Measurements from ENCODE around the gene SHB. TPM values are rescaled to one million over a fixed set of nuclear protein-coding genes. Genes with fewer than 3 reads are reported as not detected.

Gene SHB
- polyA plus RNA-seq, 1 donor (not counting 4 experiments of a cell fraction or from before 2014, with no cell fraction given), result 10.9 TPM

GRCh38 chr9:38112049-38112448 is 43.0 kb upstream of the SHB start:
- Histone ChIP-seq H3K9me3 (ENCODE audit: control insufficient read depth, low read depth, low read length) (no peaks in the 10 kb centered on the region), H3K27ac (ENCODE audit: control insufficient read depth, insufficient read depth, low read length) (no peak overlapping the region), H3K36me3 (ENCODE audit: control insufficient read depth in 2 of 2, extremely low read depth in 1 of 2, insufficient read depth in 2 of 2, low read length in 2 of 2) (no peaks in the 10 kb centered on the region), H4K20me1 (ENCODE audit: control insufficient read depth, extremely low read depth, insufficient read depth, low read length) (no peaks in the 10 kb centered on the region), H3K4me1 (ENCODE audit: control insufficient read depth, extremely low read depth, insufficient read depth, low read length) (no peaks in the 10 kb centered on the region), H3K9ac (ENCODE audit: control insufficient read depth, extremely low read depth, insufficient read depth, low read length) (no peak overlapping the region), H3K79me2 (ENCODE audit: control insufficient read depth, insufficient read depth, low read length) (no peaks in the 10 kb centered on the region), H3K27me3 (ENCODE audit: control insufficient read depth, extremely low read depth, insufficient read depth, low read length) (peaks cover 5% of the 10 kb centered on the region), H3K9me1 (ENCODE audit: control insufficient read depth, extremely low read depth, insufficient read depth, low read length) (no peaks in the 10 kb centered on the region), H3K4me3 (ENCODE audit: control insufficient read depth in 2 of 3, extremely low read depth in 1 of 3, insufficient read depth in 2 of 3, low read depth in 1 of 3, low read length in 3 of 3) (no peak overlapping the region), H2AFZ (ENCODE audit: control insufficient read depth, low read length) (no peak overlapping the region), H3K4me2 (ENCODE audit: control insufficient read depth, extremely low read depth, insufficient read depth, low read depth, low read length) (no peak overlapping the region)
- dilution Hi-C loops (cut with MboI; ENCODE audit: extremely low pct_ligation_motif_present, low sequenced_read_pairs), result no loop called here
- no peak for FAIRE-seq
- no peak for DNase-seq (ENCODE audit: low read depth, low spot score)
- TF ChIP-seq CTCF (optimal IDR thresholded peaks at IDR 0.05 in 1 of 3, IDR thresholded peaks at IDR 0.05 in 1 of 3, conservative IDR thresholded peaks at IDR 0.05 in 1 of 3; ENCODE audit: extremely low read depth in 1 of 3, insufficient read depth in 2 of 3, low read length in 3 of 3), result no peak
- TF ChIP-seq EZH2 (IDR thresholded peaks at IDR 0.05; ENCODE audit: low read length), result no peak

DNA sequence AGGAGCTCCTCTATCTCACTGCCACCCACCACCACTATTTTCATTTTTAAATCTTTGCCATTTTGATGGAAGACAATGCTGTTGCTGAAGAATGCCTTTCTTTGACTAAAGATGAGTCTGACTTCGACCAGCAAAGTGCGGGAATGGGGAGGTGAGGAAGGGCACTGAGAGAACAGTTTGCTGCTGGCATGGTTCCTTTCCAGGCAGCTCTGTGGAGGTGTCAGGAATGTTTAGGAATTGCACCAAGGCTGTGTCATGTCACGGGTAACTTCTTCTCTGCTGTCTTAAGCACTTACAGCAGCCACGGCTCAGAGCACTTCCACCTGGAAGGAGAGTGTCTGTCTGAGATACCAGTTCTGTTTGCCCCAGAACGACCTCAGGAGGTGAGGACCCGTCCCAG is 41.4 kb upstream of the SHB start:
- no peaks in the 10 kb centered on the region for H3K79me2 ChIP-seq (ENCODE audit: control insufficient read depth, insufficient read depth, low read length)

More for the DNA sequence above, 41.4 kb upstream of the SHB start:
- no peaks in the 10 kb centered on the region for H4K20me1 ChIP-seq (ENCODE audit: control insufficient read depth, extremely low read depth, insufficient read depth, low read length)
- dilution Hi-C loops (cut with MboI; ENCODE audit: extremely low pct_ligation_motif_present, low sequenced_read_pairs), result no loop called here
- DNase-seq (ENCODE audit: low read depth, low spot score) (no peak), FAIRE-seq (no peak)
- no peaks in the 10 kb centered on the region for H3K9me3 ChIP-seq (ENCODE audit: control insufficient read depth, low read depth, low read length)
- no peak overlapping the region for H2AFZ ChIP-seq (ENCODE audit: control insufficient read depth, low read length)
- no peak overlapping the region for H3K4me3 ChIP-seq (ENCODE audit: control insufficient read depth in 2 of 3, extremely low read depth in 1 of 3, insufficient read depth in 2 of 3, low read depth in 1 of 3, low read length in 3 of 3)
- H3K9ac ChIP-seq (ENCODE audit: control insufficient read depth, extremely low read depth, insufficient read depth, low read length), result no peak overlapping the region
- no peak overlapping the region for H3K27ac ChIP-seq (ENCODE audit: control insufficient read depth, insufficient read depth, low read length)
- peaks cover 5% of the 10 kb centered on the region for H3K27me3 ChIP-seq (ENCODE audit: control insufficient read depth, extremely low read depth, insufficient read depth, low read length)
- H3K4me2 ChIP-seq (ENCODE audit: control insufficient read depth, extremely low read depth, insufficient read depth, low read depth, low read length), result no peak overlapping the region
- H3K4me1 ChIP-seq (ENCODE audit: control insufficient read depth, extremely low read depth, insufficient read depth, low read length), result no peaks in the 10 kb centered on the region
- H3K36me3 ChIP-seq (ENCODE audit: control insufficient read depth in 2 of 2, extremely low read depth in 1 of 2, insufficient read depth in 2 of 2, low read length in 2 of 2), result no peaks in the 10 kb centered on the region
- H3K9me1 ChIP-seq (ENCODE audit: control insufficient read depth, extremely low read depth, insufficient read depth, low read length), result no peaks in the 10 kb centered on the region
- no peak for TF ChIP-seq EZH2 (IDR thresholded peaks at IDR 0.05; ENCODE audit: low read length)
- no peak for TF ChIP-seq CTCF (optimal IDR thresholded peaks at IDR 0.05 in 1 of 3, IDR thresholded peaks at IDR 0.05 in 1 of 3, conservative IDR thresholded peaks at IDR 0.05 in 1 of 3; ENCODE audit: extremely low read depth in 1 of 3, insufficient read depth in 2 of 3, low read length in 3 of 3)
